Suprapubic skin (tissue), 4 donors: ENCODE data around the gene DBH.

Experiments used
- CTCF ChIP-seq, 2 donors: fragments of 200-600 bp in 1 of 2; fragments of 450-650 bp in 1 of 2; sonication (generic) in 1 of 2; IDR thresholded peaks; one replicate each; pipeline ENCODE4 v1.5.1; 2016 to 2019; ENCODE audit warnings: antibody characterized with exemption in 2 of 2, mild to moderate bottlenecking in 1 of 2, moderate library complexity in 1 of 2
- POLR2A ChIP-seq, 2 donors: fragments of 450-650 bp; IDR thresholded peaks; one replicate each; pipeline ENCODE4 v1.6.1; 2017; ENCODE audit warnings: antibody characterized with exemption in 2 of 2, mild to moderate bottlenecking in 2 of 2, moderate library complexity in 2 of 2
- POLR2AphosphoS5 ChIP-seq, 3 donors: sonication (generic); formaldehyde crosslinking; IDR thresholded peaks; one replicate each; pipeline ENCODE4 v1.6.1; 2017; ENCODE audit warnings: antibody characterized with exemption in 3 of 3

- TF ChIP-seq CTCF (IDR thresholded peaks at IDR 0.05) (no peak), POLR2A (IDR thresholded peaks at IDR 0.05) (no peak), POLR2AphosphoS5 (IDR thresholded peaks at IDR 0.05) (no peak)
Observed at GRCh38 chr9:133657120-133657661, 21.0 kb downstream of the DBH start.
